ENCODE measurements around the gene LCN12. TPM values are rescaled to one million over a fixed set of nuclear protein-coding genes. Genes with fewer than 3 reads are reported as not detected.

Gene LCN12
- polyA plus RNA-seq, 3 donors: 0.29 TPM; not detected in 2

DNA sequence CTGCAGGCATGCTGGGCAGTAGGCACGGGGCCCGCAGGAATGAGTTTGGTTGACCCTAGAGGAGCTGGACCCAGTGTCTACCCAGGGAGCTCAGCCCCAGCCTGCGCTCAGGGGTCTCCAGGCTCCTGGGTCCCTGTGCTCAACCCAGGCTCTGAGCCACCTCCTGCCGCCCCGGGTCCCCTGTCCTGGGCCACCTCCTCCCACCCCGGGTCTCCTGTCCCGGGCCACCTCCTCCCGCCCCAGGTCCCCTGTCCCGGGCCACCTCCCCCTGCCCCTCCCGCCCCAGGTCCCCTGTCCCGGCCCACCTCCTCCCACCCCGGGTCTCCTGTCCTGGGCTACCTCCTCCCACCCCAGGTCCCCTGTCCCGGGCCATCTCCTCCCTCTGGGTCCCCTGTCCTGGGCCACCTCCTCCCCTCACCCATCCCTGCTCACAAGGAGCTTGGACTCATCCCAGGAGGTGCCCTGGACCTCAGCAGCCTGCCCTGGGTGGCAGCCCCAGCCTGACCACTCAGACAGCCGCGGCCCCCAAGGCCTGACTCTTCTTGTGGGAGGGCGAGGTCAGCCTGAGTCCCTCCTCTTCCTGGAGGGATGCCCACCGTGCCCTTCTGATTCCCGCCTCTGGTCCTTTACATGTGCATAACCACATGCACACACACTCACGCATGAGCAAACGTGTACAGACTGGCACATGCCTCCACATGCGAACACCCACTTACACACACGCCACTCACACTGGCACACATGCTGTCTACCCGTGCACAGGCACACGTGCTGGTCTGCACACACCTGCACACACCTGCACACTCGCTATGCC is 2.4 kb downstream of the LCN12 start:
- Histone ChIP-seq H3K9ac (ENCODE audit: insufficient read depth, low read length, poor library complexity, severe bottlenecking) (no peak overlapping the region), H4K20me1 (ENCODE audit: insufficient read depth, low read length) (no peaks in the 10 kb centered on the region), H3K27ac (ENCODE audit: low read depth in 1 of 2, low read length in 2 of 2) (no peak overlapping the region), H3K4me3 (replicated peaks in 1 of 3; ENCODE audit: low read depth in 2 of 3, low read length in 3 of 3) (no peak overlapping the region), H3K79me2 (ENCODE audit: insufficient read depth, low read length) (no peaks in the 10 kb centered on the region), H3K4me1 (ENCODE audit: control insufficient read depth in 1 of 2, insufficient read depth in 2 of 2, low read length in 2 of 2) (peaks cover 7 to 10% of the 10 kb centered on the region in 2 donors), H3K4me2 (replicated peaks; ENCODE audit: extremely low read depth, low read length, poor library complexity, severe bottlenecking) (no peak overlapping the region), H3K9me3 (replicated peaks in 1 of 2; ENCODE audit: control insufficient read depth in 1 of 2, insufficient read depth in 1 of 2, low read length in 2 of 2) (no peaks in the 10 kb centered on the region), H2AFZ (ENCODE audit: insufficient read depth, low read depth, low read length, poor library complexity, severe bottlenecking) (no peak overlapping the region), H3K36me3 (replicated peaks in 1 of 2; ENCODE audit: control insufficient read depth in 1 of 2, insufficient read depth in 2 of 2, low read length in 2 of 2) (no peaks in the 10 kb centered on the region), H3K27me3 (ENCODE audit: control insufficient read depth in 2 of 2, insufficient read depth in 2 of 2, low read length in 2 of 2) (no peaks in the 10 kb centered on the region)
- H3K36me3 Mint-ChIP-seq: no peaks in the 10 kb centered on the region
- intact Hi-C loops (cut with micrococcal nuclease): loop anchor here in 1 of 2 donors (5.0 kb wide), 1 partner anchor 107 kb away; the partner anchor contains the start of gene PHPT1
- H3K4me1 Mint-ChIP-seq: peaks cover 4% of the 10 kb centered on the region
- H3K27ac Mint-ChIP-seq: no peak overlapping the region
- TF ChIP-seq, protein P1, sequence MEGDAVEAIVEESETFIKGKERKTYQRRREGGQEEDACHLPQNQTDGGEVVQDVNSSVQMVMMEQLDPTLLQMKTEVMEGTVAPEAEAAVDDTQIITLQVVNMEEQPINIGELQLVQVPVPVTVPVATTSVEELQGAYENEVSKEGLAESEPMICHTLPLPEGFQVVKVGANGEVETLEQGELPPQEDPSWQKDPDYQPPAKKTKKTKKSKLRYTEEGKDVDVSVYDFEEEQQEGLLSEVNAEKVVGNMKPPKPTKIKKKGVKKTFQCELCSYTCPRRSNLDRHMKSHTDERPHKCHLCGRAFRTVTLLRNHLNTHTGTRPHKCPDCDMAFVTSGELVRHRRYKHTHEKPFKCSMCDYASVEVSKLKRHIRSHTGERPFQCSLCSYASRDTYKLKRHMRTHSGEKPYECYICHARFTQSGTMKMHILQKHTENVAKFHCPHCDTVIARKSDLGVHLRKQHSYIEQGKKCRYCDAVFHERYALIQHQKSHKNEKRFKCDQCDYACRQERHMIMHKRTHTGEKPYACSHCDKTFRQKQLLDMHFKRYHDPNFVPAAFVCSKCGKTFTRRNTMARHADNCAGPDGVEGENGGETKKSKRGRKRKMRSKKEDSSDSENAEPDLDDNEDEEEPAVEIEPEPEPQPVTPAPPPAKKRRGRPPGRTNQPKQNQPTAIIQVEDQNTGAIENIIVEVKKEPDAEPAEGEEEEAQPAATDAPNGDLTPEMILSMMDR (IDR thresholded peaks at IDR 0.05): no peak
- H3K4me3 Mint-ChIP-seq: no peak overlapping the region
- 92% methylated on average over 16 of the region's 25 CpGs for WGBS (ENCODE audit: insufficient coverage)
- DNase-seq: no peak
- H3K9me3 Mint-ChIP-seq: peaks cover 0 to 5% (median 3%) of the 10 kb centered on the region in 7 donors
- H3K27me3 Mint-ChIP-seq (ENCODE audit: low read depth in 3 of 3): peaks cover 0 to 5% (median 0%) of the 10 kb centered on the region in 3 donors

DNA sequence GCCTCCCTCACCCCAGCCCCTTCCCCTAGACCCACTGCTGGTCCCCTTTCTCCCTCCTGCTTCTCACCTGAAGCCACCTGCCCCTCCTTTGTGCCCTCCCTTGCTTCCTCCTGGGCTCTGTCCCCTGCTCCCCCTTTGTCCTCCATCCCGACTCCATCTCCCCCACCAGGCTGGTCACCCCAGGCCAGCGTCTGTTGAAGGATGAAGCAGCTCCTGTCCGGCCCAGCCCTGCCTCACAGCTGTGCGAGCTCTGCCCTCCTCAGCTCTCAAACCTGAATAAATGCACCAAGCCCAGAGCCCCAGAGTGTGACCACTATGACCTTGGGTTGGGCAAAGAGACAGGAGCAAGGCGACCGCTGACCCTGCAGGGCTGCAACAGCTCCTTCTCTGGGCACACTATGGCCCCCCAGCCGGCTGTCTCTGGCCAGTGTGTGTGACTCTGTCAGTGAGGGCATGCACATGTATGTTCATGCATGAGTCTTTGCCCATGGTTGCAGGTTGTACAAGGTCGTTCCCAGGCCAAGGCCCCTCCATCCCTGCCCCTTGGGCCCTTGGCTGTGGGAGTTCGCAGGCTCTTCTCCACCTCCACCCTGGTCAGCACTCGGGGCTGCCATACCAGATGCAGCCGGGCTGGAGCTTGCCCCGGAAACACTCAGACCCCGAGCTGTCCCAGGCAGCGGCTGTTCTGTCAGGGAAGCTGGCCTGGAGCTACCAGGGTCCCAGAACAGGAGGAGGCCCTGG is 3.3 kb downstream of the LCN12 start:
- H3K79me2 ChIP-seq (ENCODE audit: insufficient read depth, low read length): no peaks in the 10 kb centered on the region
- Mint-ChIP-seq H3K27ac (no peak overlapping the region), H3K36me3 (no peaks in the 10 kb centered on the region), H3K4me1 (peaks cover 1% of the 10 kb centered on the region), H3K4me3 (no peak overlapping the region), H3K27me3 (ENCODE audit: low read depth in 3 of 3) (peaks cover 0 to 5% (median 0%) of the 10 kb centered on the region in 3 donors), H3K9me3 (peaks cover 0 to 5% (median 3%) of the 10 kb centered on the region in 7 donors)
- no peak overlapping the region for H3K4me3 ChIP-seq (replicated peaks in 1 of 3; ENCODE audit: low read depth in 2 of 3, low read length in 3 of 3)
- intact Hi-C loops (cut with micrococcal nuclease): no loop called here
- H3K4me1 ChIP-seq (ENCODE audit: control insufficient read depth in 1 of 2, insufficient read depth in 2 of 2, low read length in 2 of 2): peaks cover 3 to 5% of the 10 kb centered on the region in 2 donors
- whole genome bisulfite sequencing (ENCODE audit: insufficient coverage): 88% methylated on average over 13 of the region's 14 CpGs
- H3K27ac ChIP-seq (ENCODE audit: low read depth in 1 of 2, low read length in 2 of 2): no peak overlapping the region
- no peaks in the 10 kb centered on the region for H3K9me3 ChIP-seq (replicated peaks in 1 of 2; ENCODE audit: control insufficient read depth in 1 of 2, insufficient read depth in 1 of 2, low read length in 2 of 2)
- H3K9ac ChIP-seq (ENCODE audit: insufficient read depth, low read length, poor library complexity, severe bottlenecking): no peak overlapping the region
- TF ChIP-seq, protein P1 (IDR thresholded peaks at IDR 0.05): no peak
- no peaks in the 10 kb centered on the region for H3K36me3 ChIP-seq (replicated peaks in 1 of 2; ENCODE audit: control insufficient read depth in 1 of 2, insufficient read depth in 2 of 2, low read length in 2 of 2)
- H2AFZ ChIP-seq (ENCODE audit: insufficient read depth, low read depth, low read length, poor library complexity, severe bottlenecking): no peak overlapping the region
- no peak overlapping the region for H3K4me2 ChIP-seq (replicated peaks; ENCODE audit: extremely low read depth, low read length, poor library complexity, severe bottlenecking)
- H4K20me1 ChIP-seq (ENCODE audit: insufficient read depth, low read length): no peaks in the 10 kb centered on the region
- no peaks in the 10 kb centered on the region for H3K27me3 ChIP-seq (ENCODE audit: control insufficient read depth in 2 of 2, insufficient read depth in 2 of 2, low read length in 2 of 2)
- no peak for DNase-seq
